Activated T-cell treated with anti-CD3 and anti-CD28 coated beads, Interleukin-2, amount 50 U/mL, for 24 hours (primary cell): ENCODE results near the gene LGALS7B.
"Not testable (repeated sequence)": the region's sequence is repeated elsewhere in the genome, so short reads cannot be mapped to it uniquely, and the experiment has no call there.

ENCODE experiments used
- DNase-seq: peaks from one replicate; pipeline ENCODE4 v3.0.0-alpha.2; 2020
- H3K27ac Mint-ChIP-seq: 2 replicates; pipeline ENCODE4 v1.8.0; 2020; ENCODE audit warnings: mild to moderate bottlenecking, mixed read lengths
- H3K27me3 Mint-ChIP-seq: 2 replicates; pipeline ENCODE4 v1.8.0; 2020; ENCODE audit warnings: mixed read lengths
- H3K36me3 Mint-ChIP-seq: 2 replicates; pipeline ENCODE4 v1.8.0; 2020; ENCODE audit warnings: low read depth, mixed read lengths
- H3K4me1 Mint-ChIP-seq: 2 replicates; pipeline ENCODE4 v1.8.0; 2020; ENCODE audit warnings: low read depth, mixed read lengths
- H3K4me3 Mint-ChIP-seq: 2 replicates; pipeline ENCODE4 v1.8.0; 2020; ENCODE audit warnings: mild to moderate bottlenecking, moderate library complexity, mixed read lengths
- H3K9me3 Mint-ChIP-seq: 2 replicates; pipeline ENCODE4 v1.8.0; 2020; ENCODE audit warnings: mixed read lengths

Gene LGALS7B

GRCh38 chr19:38760805-38761517 lies 28.0 kb upstream of the LGALS7B start:
- not testable (repeated sequence) for H3K27ac Mint-ChIP-seq, H3K4me3 Mint-ChIP-seq, H3K9me3 Mint-ChIP-seq, H3K4me1 Mint-ChIP-seq, DNase-seq, H3K27me3 Mint-ChIP-seq, H3K36me3 Mint-ChIP-seq

GRCh38 chr19:38761884-38762389 lies 27.1 kb upstream of the LGALS7B start:
- DNase-seq, H3K27me3 Mint-ChIP-seq, H3K4me1 Mint-ChIP-seq, H3K4me3 Mint-ChIP-seq, H3K27ac Mint-ChIP-seq, H3K36me3 Mint-ChIP-seq, H3K9me3 Mint-ChIP-seq: not testable (repeated sequence)

- Mint-ChIP-seq H3K4me3 (no peak overlapping the region), H3K4me1 (peaks cover 1% of the 10 kb centered on the region), H3K27me3 (no peaks in the 10 kb centered on the region), H3K9me3 (no peaks in the 10 kb centered on the region), H3K36me3 (no peaks in the 10 kb centered on the region), H3K27ac (no peak overlapping the region)
- no peak for DNase-seq
These were observed 25.2 kb upstream of the LGALS7B start for GRCh38 chr19:38763795-38764220.

GRCh38 chr19:38765214-38765613 lies 23.8 kb upstream of the LGALS7B start:
- no peak for DNase-seq
- H3K27me3 Mint-ChIP-seq: no peaks in the 10 kb centered on the region
- peaks cover 8% of the 10 kb centered on the region for H3K4me1 Mint-ChIP-seq
- H3K4me3 Mint-ChIP-seq: no peak overlapping the region
- H3K36me3 Mint-ChIP-seq: no peaks in the 10 kb centered on the region
- no peak overlapping the region for H3K27ac Mint-ChIP-seq
- no peaks in the 10 kb centered on the region for H3K9me3 Mint-ChIP-seq

DNA sequence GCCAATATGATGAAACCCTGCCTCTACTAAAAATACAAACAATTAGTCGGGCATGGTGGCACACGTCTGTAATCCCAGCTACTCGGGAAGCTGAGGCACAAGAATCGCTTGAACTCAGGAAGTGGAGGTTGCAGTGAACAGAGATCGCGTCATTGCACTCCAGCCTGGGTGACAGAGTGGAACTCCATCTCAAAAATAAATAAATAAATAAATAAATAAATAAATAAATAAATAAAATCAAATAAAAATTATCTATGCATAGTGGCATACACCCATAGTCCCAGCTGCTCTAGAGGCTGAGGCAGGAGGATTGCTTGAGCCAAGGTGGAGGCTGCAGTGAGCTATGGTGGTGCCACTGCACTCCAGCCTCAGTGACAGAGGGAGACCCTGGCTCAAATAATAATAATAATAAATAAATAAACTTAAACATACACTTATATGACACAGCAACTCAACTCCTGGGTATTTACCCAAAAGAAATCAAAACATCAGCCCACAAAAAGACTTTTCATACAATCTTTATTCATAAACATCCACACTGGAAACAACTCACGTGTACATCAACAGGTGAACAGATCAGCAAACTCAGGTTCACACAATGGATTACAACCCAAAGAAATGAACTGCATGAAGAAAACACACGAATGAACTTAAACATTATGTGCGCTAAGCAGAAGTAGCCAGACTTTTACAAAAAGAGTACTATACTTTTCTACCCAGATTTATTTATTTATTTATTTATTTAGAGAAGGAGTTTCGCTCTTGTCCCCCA lies 22.5 kb upstream of the LGALS7B start:
- no peak for DNase-seq
- no peak overlapping the region for H3K4me3 Mint-ChIP-seq
- H3K9me3 Mint-ChIP-seq: no peaks in the 10 kb centered on the region
- no peak overlapping the region for H3K27ac Mint-ChIP-seq
- no peaks in the 10 kb centered on the region for H3K36me3 Mint-ChIP-seq
- H3K4me1 Mint-ChIP-seq: peaks cover 8% of the 10 kb centered on the region
- no peaks in the 10 kb centered on the region for H3K27me3 Mint-ChIP-seq

- peaks cover 8% of the 10 kb centered on the region for H3K4me1 Mint-ChIP-seq
- no peaks in the 10 kb centered on the region for H3K9me3 Mint-ChIP-seq
- DNase-seq: peak; percentile 95
- H3K4me3 Mint-ChIP-seq: peak overlapping the region; percentile 46
- no peak overlapping the region for H3K27ac Mint-ChIP-seq
- H3K36me3 Mint-ChIP-seq: no peaks in the 10 kb centered on the region
- no peaks in the 10 kb centered on the region for H3K27me3 Mint-ChIP-seq
These were observed 19.3 kb upstream of the LGALS7B start for GRCh38 chr19:38769635-38770211.

DNA sequence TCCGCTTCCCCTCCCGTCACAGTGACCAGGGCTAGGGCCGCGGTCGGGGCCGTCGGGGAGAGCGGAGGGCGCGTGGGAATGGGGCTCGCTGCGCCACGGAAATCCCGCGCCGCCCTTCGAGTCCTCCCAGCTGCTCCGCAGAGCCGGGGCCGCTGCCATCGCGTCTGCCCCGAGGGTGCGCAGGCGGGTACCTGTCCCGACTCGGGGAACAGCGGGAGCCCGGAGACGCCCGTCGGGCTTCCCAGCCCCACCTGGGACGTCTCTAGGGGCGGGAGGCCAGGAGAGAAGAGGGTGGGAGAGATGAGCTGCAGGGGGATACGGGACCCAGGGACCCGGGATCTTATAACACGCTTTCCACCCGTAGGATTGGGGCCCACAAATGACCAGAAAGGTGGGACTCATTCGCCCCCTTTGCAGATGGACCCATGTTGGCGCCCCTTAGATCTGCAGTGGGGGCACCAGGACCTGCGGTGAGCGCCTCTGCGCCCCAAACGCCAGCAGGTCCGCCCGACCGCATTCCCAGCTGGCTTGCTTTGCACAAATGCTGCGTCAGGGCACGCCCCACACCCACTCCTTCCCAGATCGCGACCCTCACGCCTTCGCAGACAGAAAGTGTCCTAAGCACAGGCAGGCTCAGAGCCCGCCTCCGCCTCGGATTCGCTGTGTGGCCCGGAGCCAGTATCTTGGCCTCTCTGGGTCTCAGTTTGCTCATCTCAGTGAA lies 18.6 kb upstream of the LGALS7B start:
- not testable (repeated sequence) for H3K27ac Mint-ChIP-seq, H3K27me3 Mint-ChIP-seq, DNase-seq, H3K4me1 Mint-ChIP-seq, H3K4me3 Mint-ChIP-seq, H3K9me3 Mint-ChIP-seq, H3K36me3 Mint-ChIP-seq

- not testable (repeated sequence) for DNase-seq, H3K9me3 Mint-ChIP-seq, H3K4me3 Mint-ChIP-seq, H3K36me3 Mint-ChIP-seq, H3K27me3 Mint-ChIP-seq, H3K27ac Mint-ChIP-seq, H3K4me1 Mint-ChIP-seq
These were observed 18.1 kb upstream of the LGALS7B start for GRCh38 chr19:38770949-38771275.

DNA sequence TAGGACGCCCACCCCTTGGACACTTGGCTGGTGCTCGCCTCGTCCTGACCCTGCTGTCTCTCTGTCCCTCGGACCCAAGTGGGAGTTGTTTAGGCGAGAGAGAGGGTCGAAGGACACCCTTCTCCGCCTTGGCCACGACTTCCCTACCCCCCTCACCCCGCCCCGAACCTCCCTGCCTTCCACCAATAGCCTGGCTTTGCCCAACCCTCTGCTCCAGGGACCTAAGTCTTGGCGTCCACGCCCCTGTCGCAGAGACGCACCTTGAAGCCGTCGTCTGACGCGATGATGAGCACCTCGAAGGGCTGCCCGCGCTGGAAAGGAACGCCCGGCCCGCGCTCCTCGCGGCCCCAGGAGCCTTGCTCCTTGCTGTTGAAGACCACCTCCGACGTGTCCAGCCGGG lies 17.4 kb upstream of the LGALS7B start:
- H3K9me3 Mint-ChIP-seq, H3K27me3 Mint-ChIP-seq, H3K4me1 Mint-ChIP-seq, H3K27ac Mint-ChIP-seq, DNase-seq, H3K36me3 Mint-ChIP-seq, H3K4me3 Mint-ChIP-seq: not testable (repeated sequence)

DNA sequence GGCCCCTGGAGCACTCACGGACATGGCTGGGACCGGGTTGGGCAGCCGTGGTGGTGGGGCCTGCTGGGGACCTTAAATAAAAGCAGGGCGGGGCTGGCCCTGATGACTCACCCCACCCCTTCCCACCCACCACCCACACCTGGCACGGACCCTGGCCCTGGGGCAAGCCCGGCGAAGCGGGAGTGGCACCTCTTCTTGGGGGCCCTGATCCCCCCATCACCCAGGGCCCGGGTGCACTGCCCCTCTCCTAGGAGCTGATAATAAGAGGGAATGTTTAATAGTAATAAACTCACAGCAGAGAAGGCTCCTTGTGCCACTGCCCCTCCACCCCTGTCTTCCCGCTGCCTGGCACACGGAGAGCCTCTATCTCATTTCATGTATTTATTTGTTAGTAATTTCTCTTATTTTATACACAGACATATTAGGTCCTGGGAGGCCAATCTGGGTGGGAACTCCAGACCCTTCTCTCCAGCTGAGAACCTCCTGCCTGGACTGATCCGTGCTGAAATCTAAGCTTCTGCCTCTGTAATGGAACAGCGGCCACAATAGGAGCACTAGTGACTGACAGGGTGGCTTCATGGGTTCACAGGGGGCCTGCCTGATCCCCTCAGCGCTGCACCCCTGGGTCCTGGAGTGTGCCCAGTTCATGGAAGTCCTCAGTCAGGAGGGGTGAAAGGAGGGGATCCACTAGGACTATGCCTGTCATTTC lies 15.4 kb upstream of the LGALS7B start, which contains the start of gene LGALS7:
LGALS7 (minus strand) TSS at position 49 of the 709 bp plus-strand sequence; CDS start at position 24, 25 bp downstream.
- Mint-ChIP-seq H3K27ac (no peak within 1 kb of the TSS), H3K36me3 (no peaks in the 10 kb centered on the region), H3K4me1 (peaks cover 8% of the 10 kb centered on the region), H3K4me3 (no peak within 1 kb of the TSS), H3K9me3 (no peaks in the 10 kb centered on the region), H3K27me3 (no peaks in the 10 kb centered on the region)
- no peak for DNase-seq

GRCh38 chr19:38774181-38774950 lies 14.6 kb upstream of the LGALS7B start:
- H3K4me3 Mint-ChIP-seq: no peak overlapping the region
- no peak overlapping the region for H3K27ac Mint-ChIP-seq
- no peak for DNase-seq
- no peaks in the 10 kb centered on the region for H3K9me3 Mint-ChIP-seq
- no peaks in the 10 kb centered on the region for H3K27me3 Mint-ChIP-seq
- peaks cover 3% of the 10 kb centered on the region for H3K4me1 Mint-ChIP-seq
- H3K36me3 Mint-ChIP-seq: no peaks in the 10 kb centered on the region

DNA sequence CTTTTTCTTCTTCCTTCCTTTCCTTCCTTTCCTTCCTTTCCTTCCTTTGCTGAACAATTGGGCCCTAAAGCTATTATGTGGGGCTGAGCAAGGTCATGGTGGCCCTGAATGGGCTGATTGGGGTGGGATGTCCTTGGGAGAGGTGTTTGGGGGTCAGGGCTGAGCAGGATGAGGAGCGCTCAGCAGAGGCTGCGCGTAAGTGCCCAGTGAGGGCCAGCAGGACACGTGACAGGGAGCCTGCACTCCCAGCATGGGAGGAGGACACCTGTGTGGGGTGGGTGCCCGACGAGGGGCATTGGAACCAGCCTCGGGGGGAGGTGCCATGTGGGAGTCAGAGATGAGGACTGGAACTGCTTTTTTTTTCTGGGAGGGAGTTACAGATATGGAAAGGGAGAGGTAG lies 10.3 kb upstream of the LGALS7B start:
- Mint-ChIP-seq H3K9me3 (no peaks in the 10 kb centered on the region), H3K4me3 (no peak overlapping the region), H3K36me3 (no peaks in the 10 kb centered on the region), H3K4me1 (peaks cover 1% of the 10 kb centered on the region), H3K27me3 (no peaks in the 10 kb centered on the region), H3K27ac (no peak overlapping the region)
- DNase-seq: no peak

DNA sequence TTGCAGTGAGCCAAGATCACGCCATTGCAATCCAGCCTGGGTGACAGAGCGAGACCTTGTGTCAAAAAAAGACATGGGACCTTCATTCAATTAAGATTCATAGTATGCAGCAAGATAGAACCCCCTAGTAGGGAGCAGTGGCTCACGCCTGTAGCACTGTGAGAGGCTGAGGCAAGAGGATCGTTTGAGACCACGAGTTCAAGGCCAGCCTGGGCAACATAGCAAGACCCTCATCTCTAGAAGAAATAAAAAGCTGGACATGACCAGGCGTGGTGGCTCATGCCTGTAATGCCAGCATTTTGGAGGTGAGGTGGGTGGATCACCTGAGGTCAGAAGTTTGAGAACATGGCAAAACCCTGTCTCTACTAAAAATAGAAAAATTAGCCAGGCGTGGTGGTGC lies 8.6 kb upstream of the LGALS7B start:
- Mint-ChIP-seq H3K27me3 (no peaks in the 10 kb centered on the region), H3K27ac (no peak overlapping the region)

More for the DNA sequence above, 8.6 kb upstream of the LGALS7B start:
- H3K9me3 Mint-ChIP-seq: no peaks in the 10 kb centered on the region
- no peak for DNase-seq
- peaks cover 2% of the 10 kb centered on the region for H3K4me1 Mint-ChIP-seq
- no peaks in the 10 kb centered on the region for H3K36me3 Mint-ChIP-seq
- H3K4me3 Mint-ChIP-seq: no peak overlapping the region
